Astrocyte (in vitro differentiated cells and primary cell): ENCODE results near the gene GHITM. TPM values are rescaled to one million over a fixed set of nuclear protein-coding genes. Genes with fewer than 3 reads are reported as not detected.

Experiments used
- DNase-seq: peaks from one replicate; pipeline ENCODE4 v3.0.0-alpha.2; 2010; ENCODE audit warnings: low read depth
- FAIRE-seq: peaks from 2 replicates; lab custom pipeline; 2011; peaks lifted over from hg19 to GRCh38; lab: Jason Lieb, UNC
- H2AFZ ChIP-seq: 2 replicates; pipeline ENCODE4 v1.6.0; 2012; ENCODE audit warnings: low read depth, low read length, inconsistent platforms
- H3K27ac ChIP-seq: 2 replicates; pipeline ENCODE4 v1.5.1; 2011; ENCODE audit warnings: low read depth, low read length, inconsistent platforms
- H3K27me3 ChIP-seq: 2 replicates; pipeline ENCODE4 v1.6.0; 2011; ENCODE audit warnings: low read length, inconsistent platforms; ENCODE audit not compliant: insufficient read depth
- H3K36me3 ChIP-seq: 2 replicates; pipeline ENCODE4 v1.5.1; 2011; ENCODE audit warnings: low read length, inconsistent platforms; ENCODE audit not compliant: insufficient read depth
- H3K4me1 ChIP-seq: 2 replicates; pipeline ENCODE4 v1.5.1; 2011; ENCODE audit warnings: low read length, inconsistent platforms; ENCODE audit not compliant: insufficient read depth
- H3K4me2 ChIP-seq: 2 replicates; pipeline ENCODE4 v1.6.0; 2012; ENCODE audit warnings: low read length, inconsistent platforms
- H3K4me3 ChIP-seq: 2 replicates; pipeline ENCODE4 v1.5.1; 2011; ENCODE audit warnings: low read depth, mild to moderate bottlenecking, low read length, inconsistent platforms; ENCODE audit not compliant: insufficient read depth
- H3K79me2 ChIP-seq: 2 replicates; pipeline ENCODE4 v1.6.0; 2012; ENCODE audit warnings: mild to moderate bottlenecking, low read length, inconsistent platforms; ENCODE audit not compliant: insufficient read depth
- H3K9ac ChIP-seq: 2 replicates; pipeline ENCODE4 v1.6.0; 2012; ENCODE audit warnings: mild to moderate bottlenecking, low read length, inconsistent platforms
- H3K9me3 ChIP-seq: 2 replicates; pipeline ENCODE4 v1.5.1; 2012; ENCODE audit warnings: low read depth, mild to moderate bottlenecking, low read length, inconsistent platforms; ENCODE audit not compliant: insufficient read depth
- H4K20me1 ChIP-seq: 2 replicates; pipeline ENCODE4 v1.6.0; 2012; ENCODE audit warnings: low read length, inconsistent platforms; ENCODE audit not compliant: insufficient read depth
- H3K27ac Mint-ChIP-seq: one replicate; pipeline ENCODE4 v1.8.0; 2021; ENCODE audit warnings: mild to moderate bottlenecking, mixed read lengths; ENCODE audit not compliant: unreplicated experiment
- H3K27me3 Mint-ChIP-seq: one replicate; pipeline ENCODE4 v1.8.0; 2021; ENCODE audit warnings: low read depth, mixed read lengths; ENCODE audit not compliant: unreplicated experiment
- H3K36me3 Mint-ChIP-seq: one replicate; pipeline ENCODE4 v1.8.0; 2021; ENCODE audit warnings: low read depth, mixed read lengths; ENCODE audit not compliant: unreplicated experiment
- H3K4me1 Mint-ChIP-seq: one replicate; pipeline ENCODE4 v1.8.0; 2021; ENCODE audit warnings: low read depth, mixed read lengths; ENCODE audit not compliant: unreplicated experiment
- H3K4me3 Mint-ChIP-seq: one replicate; pipeline ENCODE4 v1.8.0; 2021; ENCODE audit warnings: mild to moderate bottlenecking, moderate library complexity, mixed read lengths; ENCODE audit not compliant: unreplicated experiment
- H3K9me3 Mint-ChIP-seq: one replicate; pipeline ENCODE4 v1.8.0; 2021; ENCODE audit warnings: mild to moderate bottlenecking, mixed read lengths; ENCODE audit not compliant: unreplicated experiment
- EZH2 ChIP-seq: IDR thresholded peaks from 2 replicates; pipeline ENCODE4 v1.6.1; 2012; ENCODE audit warnings: mild to moderate bottlenecking, low read length, inconsistent platforms; ENCODE audit not compliant: insufficient read depth
- total RNA-seq: library from RNA; stranded (reverse); gene quantifications from 2 replicates; pipeline ENCODE4 v1.2.1, GENCODE V29; 2021
- TF ChIP-seq, protein P1 (sequence below): IDR thresholded peaks from 2 replicates; pipeline ENCODE4 v1.5.1; 2011; ENCODE audit warnings: low read depth, mild to moderate bottlenecking, inconsistent platforms, low read length, moderate library complexity; ENCODE audit not compliant: insufficient read depth

GHITM gene
- total RNA-seq, 1 donor from 2014 or later, result 143 TPM

- H3K27ac ChIP-seq, result no peak overlapping the region
- H3K9ac ChIP-seq, result no peak overlapping the region
- no peaks in the 10 kb centered on the region for H3K4me1 ChIP-seq
- TF ChIP-seq, protein P1, sequence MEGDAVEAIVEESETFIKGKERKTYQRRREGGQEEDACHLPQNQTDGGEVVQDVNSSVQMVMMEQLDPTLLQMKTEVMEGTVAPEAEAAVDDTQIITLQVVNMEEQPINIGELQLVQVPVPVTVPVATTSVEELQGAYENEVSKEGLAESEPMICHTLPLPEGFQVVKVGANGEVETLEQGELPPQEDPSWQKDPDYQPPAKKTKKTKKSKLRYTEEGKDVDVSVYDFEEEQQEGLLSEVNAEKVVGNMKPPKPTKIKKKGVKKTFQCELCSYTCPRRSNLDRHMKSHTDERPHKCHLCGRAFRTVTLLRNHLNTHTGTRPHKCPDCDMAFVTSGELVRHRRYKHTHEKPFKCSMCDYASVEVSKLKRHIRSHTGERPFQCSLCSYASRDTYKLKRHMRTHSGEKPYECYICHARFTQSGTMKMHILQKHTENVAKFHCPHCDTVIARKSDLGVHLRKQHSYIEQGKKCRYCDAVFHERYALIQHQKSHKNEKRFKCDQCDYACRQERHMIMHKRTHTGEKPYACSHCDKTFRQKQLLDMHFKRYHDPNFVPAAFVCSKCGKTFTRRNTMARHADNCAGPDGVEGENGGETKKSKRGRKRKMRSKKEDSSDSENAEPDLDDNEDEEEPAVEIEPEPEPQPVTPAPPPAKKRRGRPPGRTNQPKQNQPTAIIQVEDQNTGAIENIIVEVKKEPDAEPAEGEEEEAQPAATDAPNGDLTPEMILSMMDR, result no peak
- no peak for TF ChIP-seq EZH2
- H2AFZ ChIP-seq, result no peak overlapping the region
- Mint-ChIP-seq H3K27me3 (peaks cover 79% of the 10 kb centered on the region), H3K9me3 (no peaks in the 10 kb centered on the region), H3K27ac (no peak overlapping the region), H3K4me1 (no peaks in the 10 kb centered on the region), H3K36me3 (peaks cover 3% of the 10 kb centered on the region), H3K4me3 (peak overlapping the region; percentile 27)
- peak overlapping the region; percentile 80 for H3K4me2 ChIP-seq
- H3K4me3 ChIP-seq, result no peak overlapping the region
- FAIRE-seq (no peak), DNase-seq (no peak)
- no peaks in the 10 kb centered on the region for H4K20me1 ChIP-seq
- H3K27me3 ChIP-seq, result peaks cover 26% of the 10 kb centered on the region
- H3K36me3 ChIP-seq, result no peaks in the 10 kb centered on the region
- H3K9me3 ChIP-seq, result no peaks in the 10 kb centered on the region
- H3K79me2 ChIP-seq, result no peaks in the 10 kb centered on the region
These were observed 55.9 kb downstream of the GHITM start for GRCh38 chr10:84195044-84195830.

DNA sequence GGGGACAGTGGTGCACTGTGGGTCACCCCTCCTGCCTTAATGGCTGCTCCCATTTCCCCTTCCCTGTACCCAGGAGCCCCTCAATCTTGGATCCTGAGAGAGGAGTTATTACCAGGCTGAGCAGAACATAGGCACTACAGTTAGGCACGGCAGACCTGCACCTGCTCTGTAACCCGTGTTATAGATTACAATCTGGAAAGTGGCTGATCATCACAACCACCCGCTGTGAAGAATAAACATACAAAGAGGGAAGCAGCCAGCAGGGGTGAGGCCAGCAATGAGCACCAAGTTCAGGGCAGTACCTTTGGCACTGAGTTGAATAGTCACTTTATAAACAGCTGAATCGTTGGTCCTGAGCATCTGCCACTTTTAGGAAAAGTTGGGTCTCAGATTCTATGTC, 56.8 kb downstream of the GHITM start:
- Mint-ChIP-seq H3K4me3 (no peak overlapping the region), H3K9me3 (no peaks in the 10 kb centered on the region), H3K27ac (no peak overlapping the region), H3K4me1 (no peaks in the 10 kb centered on the region), H3K27me3 (peaks cover 82% of the 10 kb centered on the region), H3K36me3 (peaks cover 3% of the 10 kb centered on the region)
- Histone ChIP-seq H3K36me3 (no peaks in the 10 kb centered on the region), H3K4me1 (no peaks in the 10 kb centered on the region), H3K9ac (no peak overlapping the region), H3K27me3 (peaks cover 26% of the 10 kb centered on the region), H3K4me3 (no peak overlapping the region), H3K27ac (no peak overlapping the region), H3K4me2 (no peak overlapping the region), H4K20me1 (no peaks in the 10 kb centered on the region), H3K79me2 (no peaks in the 10 kb centered on the region), H2AFZ (no peak overlapping the region), H3K9me3 (no peaks in the 10 kb centered on the region)
- no peak for DNase-seq
- TF ChIP-seq EZH2, result no peak
- TF ChIP-seq, protein P1, result no peak
- FAIRE-seq, result no peak

DNA sequence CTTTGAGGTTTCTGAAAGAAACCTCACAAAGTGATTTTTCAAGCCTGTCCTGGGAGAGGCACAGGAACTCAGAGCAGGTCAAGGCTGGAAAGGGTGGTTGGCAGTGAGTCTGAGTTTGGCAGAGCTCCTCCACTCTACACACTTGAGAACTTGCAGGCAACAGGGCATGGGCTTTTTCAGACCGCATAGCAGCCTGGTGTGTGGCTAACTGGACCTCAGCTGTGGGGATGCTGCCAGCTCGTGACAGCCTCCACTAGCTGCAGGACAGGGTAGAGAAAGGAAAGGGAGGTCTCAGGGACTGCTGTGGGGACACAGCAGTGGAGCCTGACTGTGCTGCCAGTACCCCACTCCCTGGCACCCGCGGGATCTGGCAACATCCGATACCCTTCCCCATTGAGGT, 57.6 kb downstream of the GHITM start:
- Histone ChIP-seq H3K4me1 (no peaks in the 10 kb centered on the region), H3K4me3 (no peak overlapping the region), H3K9me3 (no peaks in the 10 kb centered on the region), H3K9ac (no peak overlapping the region), H3K79me2 (no peaks in the 10 kb centered on the region), H3K27me3 (peaks cover 26% of the 10 kb centered on the region), H4K20me1 (no peaks in the 10 kb centered on the region), H2AFZ (no peak overlapping the region), H3K36me3 (no peaks in the 10 kb centered on the region), H3K4me2 (no peak overlapping the region), H3K27ac (no peak overlapping the region)
- TF ChIP-seq, protein P1, result no peak
- TF ChIP-seq EZH2, result no peak
- DNase-seq, result no peak
- H3K9me3 Mint-ChIP-seq, result no peaks in the 10 kb centered on the region
- peaks cover 3% of the 10 kb centered on the region for H3K36me3 Mint-ChIP-seq
- peak overlapping the region; percentile 66 for H3K27ac Mint-ChIP-seq
- FAIRE-seq, result no peak
- H3K4me3 Mint-ChIP-seq, result no peak overlapping the region
- peaks cover 74% of the 10 kb centered on the region for H3K27me3 Mint-ChIP-seq
- no peaks in the 10 kb centered on the region for H3K4me1 Mint-ChIP-seq
